GM19328 (cell line): ENCODE data around the gene ERG.

ENCODE experiments used
- ATAC-seq: cut with Tn5 transposase; IDR thresholded peaks from one replicate; pipeline ENCODE4 v1.9.1; 2021; ENCODE audit warnings: mild to moderate bottlenecking, moderate library complexity; ENCODE audit not compliant: unreplicated experiment

Gene ERG

DNA sequence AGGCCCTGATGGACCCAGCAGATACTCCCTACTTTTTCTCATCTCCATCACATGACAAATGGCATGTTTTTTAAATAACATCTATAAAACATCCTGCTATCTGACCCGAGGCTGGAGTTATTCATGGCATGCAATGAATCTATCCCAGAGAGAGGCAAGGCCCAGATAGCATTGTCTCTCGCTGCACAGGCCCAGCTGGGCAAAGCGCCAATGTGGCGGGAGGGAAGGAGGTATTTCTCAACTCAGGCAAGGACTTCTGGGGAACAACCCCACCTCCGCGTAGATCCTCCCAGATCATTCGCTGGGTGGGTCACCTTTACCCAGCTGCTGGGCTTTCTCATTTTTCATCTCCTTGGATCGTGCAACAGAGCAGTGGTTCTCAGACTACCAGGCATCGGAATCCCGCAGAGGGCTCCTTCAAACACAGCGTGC, 59.8 kb downstream of the ERG start:
- no peak for ATAC-seq

DNA sequence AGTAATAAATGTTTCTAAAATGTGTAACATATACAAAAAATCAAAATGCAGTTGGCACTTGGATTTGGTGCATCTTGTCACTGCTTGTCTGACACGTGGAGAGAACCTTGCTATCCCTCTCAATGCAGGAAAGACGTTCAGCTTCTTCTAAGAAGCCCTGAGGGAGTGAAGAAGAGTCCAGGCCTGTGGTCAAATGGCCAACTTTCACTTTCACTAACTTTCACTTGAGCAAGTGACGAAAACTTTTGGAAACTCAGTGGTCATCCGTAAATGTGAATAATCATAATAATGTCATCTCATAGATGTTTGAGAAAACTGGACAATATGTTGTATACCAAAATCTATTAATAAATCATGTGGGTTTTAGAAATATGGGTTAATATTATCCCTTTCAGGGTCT, 61.9 kb downstream of the ERG start:
- no peak for ATAC-seq

DNA sequence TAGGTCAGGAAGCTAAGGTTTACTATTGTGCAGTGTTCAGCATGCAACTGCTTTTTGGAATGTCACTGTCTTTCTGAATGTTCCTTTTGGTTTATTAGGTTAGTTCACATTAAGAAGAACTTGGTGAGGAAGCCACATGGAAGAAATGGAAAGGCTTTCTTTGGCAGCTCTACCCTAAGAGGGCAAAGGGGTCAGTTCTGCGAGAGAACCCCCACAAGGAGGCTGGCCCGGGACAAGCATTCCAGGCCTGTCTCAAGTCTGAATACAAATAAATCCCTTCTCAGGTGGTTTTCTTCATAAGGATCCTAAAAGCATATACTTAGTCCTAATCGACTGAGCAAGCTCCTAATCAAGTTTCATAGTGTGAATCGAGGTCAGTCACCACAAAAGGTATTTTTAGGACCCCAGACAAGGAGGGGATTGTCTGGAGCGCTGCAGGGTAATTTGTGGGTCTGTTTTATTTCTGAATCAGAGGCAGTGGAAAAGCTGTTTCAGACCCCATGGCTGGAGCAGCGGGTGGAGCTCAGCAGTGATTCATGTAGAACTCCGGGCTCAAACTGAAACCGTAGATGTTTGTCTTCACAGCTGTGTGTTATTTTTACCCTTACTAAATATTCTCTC, 63.3 kb downstream of the ERG start:
- ATAC-seq, result no peak

DNA sequence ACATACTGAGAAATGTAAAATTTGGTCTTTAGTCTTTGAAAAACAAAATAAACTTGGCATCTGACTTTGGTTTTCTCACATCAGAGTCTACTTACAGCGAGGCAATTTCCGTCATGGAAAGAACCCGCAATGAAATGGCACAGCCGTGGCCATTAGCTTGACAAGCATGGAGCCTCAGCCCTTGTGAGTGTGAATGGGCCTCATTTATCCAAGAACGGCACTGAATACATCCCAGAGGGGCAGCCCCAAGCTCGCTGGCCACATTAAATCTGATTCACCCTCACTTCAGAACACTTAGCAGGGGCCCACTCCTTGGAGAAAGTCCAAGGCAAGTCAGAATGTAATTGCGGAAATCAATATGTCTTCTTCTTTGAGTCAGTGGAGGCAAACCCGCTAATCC, 64.8 kb downstream of the ERG start:
- no peak for ATAC-seq

DNA sequence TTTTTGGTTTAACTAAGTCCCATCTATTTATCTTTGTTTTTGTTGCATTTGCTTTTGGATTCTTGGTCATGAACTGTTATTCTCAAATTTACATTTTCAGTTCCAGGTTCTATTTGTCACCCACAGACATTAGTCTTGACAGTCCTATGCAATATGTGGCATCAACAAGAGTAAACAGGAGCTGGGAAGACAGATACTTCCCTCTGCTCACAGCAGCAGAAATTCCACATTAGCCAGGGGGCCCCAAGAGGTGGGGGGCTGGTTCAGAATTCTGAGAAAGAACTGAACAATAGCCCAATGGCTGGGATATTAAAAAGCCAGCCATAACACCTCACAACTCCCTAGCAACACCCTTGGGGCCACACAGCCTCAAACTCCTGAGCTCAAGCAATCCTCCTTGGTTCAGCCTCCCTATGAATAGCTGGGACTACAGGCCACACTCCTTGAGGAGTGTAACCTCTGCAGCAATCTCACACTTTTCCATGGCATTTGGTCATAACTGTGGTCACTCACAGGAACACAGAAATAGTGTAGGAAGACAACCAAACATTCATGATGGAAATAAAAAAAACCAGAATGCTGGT, 67.8 kb downstream of the ERG start:
- ATAC-seq, result no peak

DNA sequence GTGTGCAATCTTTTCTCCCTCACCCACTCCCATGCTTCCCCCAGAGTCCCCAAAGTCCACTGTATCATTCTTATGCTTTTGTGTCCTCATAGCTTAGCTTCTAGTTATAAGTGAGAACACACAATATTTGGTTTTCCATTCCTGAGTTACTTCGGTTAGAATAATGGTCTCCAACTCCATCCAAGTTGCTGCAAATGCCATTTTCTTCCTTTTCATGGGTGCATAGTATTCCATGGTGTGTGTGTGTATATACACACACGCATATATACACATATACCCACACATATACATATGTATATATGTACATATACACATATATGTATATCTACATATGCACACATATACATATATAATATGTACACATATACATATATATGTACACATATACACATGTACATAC, 69.3 kb downstream of the ERG start:
- no peak for ATAC-seq

DNA sequence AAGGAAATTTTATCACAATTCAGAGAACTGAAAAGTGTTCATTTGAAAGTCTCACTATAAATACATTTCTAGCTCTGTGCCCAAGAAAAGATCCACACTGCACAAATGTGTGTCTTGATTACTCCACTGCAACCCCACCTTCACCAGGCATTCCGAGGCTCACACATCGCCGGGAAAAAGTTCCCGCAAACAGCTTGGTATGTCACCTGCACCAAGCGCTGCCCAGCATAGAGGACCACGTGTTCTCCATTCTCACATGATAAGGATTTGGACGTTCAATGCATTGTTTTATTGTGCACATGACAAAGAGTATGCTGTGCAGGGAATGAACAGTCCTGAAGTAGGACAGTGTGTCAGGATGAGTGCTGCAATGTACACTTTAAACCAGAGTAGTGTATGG, 70.1 kb downstream of the ERG start:
- ATAC-seq, result no peak

DNA sequence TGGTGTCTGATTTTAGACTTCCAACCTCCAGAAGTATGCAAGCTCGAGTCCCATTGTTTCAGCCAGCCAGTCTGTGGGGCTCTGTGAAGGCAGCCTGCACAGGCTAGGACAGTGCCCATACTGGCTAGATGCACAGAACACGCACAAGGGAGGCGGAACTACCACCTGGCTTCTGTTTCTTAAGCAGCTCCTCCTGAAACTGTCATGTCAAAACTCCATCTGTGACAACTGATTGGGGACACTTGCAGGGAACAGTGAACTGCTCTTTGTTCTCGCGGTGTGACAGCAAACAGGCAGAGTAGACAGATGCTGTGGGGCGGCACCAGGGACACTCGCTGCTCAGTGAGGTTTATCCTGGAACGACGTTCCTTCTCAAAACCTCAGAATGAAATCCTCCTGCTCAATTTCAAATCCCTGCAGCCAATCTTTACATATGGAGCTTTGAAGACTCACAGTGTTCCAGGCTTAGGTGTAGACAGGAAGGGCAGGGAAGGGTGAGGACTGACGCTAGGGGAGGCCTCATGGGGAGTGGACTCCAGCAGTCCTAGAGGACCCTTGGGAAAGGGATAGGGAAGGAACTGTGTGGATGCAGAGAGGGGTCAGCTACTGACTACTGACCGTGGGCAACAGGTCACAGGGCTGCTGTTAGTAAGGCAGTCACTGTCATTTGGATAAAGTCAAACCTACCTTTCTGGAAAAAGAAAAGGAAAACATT, 73.8 kb downstream of the ERG start:
- ATAC-seq, result no peak

DNA sequence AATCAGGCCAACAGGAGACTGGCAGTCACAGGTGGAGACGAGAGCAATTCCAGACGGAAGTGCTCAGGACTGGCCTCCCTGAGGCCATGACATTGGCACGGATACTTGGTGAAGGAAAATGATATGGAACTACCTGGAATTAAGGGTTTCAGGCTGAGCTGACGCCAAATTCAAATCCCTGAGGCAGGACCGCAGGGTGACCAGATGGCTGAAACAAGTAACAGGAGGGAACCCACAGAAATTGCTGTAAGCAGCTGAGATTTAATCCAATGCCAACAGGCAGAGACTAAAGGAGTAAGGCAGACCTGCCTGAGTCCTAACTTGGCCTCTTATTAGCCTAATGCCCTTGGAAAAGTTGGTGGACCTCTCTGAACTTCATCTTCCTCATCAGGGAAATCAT, 76.2 kb downstream of the ERG start:
- no peak for ATAC-seq

DNA sequence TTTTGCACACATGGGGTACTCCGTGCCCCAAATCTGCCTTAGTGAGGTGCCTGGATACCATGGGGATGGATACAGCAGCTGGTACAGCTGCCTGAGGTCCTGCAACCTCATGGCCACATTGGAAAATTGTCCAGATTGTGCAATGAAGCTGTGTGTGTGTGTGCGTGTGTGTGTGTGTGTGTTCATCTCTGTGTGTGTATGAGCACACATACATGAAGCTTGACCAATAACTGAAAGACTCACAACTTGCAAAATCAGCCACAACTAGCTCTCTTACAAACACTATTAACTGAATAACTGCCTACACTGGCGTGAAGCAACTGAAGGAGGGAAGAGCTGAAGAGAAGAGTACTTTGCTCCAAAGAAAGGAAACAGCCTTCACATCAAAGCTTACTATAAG, 78.1 kb downstream of the ERG start:
- no peak for ATAC-seq

DNA sequence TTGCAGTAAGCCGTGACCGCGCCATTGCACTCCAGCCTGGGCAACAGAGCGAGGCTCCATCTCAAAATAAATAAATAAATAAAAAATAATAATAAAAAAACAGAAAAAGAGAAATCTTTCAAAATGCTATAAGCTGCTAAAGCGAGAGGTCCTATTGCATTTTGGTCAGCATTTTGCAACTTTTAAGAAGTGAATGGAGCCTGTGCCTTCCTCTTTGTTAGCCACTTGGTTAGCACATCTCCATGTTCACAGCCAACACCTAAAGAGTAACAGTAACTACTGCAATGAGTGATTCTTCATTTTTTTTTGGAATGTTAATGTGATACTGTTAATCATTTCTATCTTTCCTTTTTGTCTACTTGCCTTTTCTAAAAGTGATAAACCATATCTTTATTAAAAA, 80.6 kb downstream of the ERG start:
- ATAC-seq, result no peak

DNA sequence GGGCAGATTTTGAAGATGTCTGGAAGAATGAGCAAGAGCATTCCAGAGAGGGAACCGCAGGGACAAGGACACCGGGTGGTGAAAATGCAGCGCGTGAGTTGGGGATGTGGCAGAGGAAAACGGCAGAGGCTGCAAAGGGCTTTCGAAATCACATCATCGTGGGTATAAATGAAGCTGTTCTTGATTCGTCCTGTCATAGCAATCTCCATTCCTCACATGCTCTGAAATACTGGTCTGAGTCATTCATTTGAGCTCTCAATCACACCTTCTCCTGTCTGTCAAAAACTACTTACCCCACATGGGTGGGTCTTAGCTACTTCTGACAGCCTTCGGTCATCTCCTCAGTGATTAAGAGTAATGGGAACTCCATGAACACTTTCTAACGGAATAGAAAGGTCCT, 81.5 kb downstream of the ERG start:
- no peak for ATAC-seq

DNA sequence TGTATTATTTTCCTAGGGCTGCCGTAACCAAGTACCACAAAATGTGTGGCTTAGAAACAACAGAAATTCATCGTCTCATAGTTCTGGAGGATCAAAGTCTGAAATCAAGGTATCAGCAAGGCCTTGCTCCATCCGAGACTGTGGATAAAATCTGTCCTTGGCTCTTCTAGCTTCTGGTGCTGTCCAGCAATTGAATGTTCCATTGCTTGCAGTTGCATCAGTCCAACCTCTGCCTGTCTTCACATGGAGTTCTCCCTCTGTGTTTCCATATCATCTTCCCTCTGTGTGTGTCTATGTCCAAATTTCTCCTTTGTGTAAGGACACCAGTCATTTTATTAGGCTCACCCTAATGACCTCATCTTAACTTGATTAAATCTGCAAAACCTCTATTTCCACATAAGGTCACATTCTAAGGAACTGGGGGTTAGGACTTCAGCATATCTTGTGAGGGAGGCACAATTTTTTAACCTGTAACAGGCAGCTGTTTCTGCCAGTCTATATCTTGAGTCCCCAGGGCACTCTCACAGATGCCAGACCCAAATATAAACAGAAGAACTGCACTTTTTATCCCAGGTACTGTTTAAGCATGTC, 84.2 kb downstream of the ERG start:
- ATAC-seq, result no peak

DNA sequence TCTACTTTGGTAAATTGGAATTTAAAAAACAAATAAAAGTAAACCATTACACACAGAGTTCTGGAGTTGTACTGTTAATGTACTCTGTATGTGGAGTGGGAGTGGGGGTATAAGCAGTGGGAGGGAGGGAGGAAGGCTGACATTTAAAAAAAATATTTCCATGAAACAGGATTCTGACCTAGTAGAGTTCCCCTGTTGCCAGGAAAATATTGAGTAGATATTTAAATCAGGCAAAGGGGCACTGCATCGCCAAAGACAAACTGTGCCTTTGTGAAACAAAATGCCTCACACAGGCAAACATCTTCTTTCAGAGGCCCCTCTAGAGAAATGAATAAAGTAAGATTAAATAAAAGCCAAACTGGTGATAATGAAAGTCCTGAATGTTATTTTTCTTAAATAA, 87.8 kb downstream of the ERG start:
- no peak for ATAC-seq

DNA sequence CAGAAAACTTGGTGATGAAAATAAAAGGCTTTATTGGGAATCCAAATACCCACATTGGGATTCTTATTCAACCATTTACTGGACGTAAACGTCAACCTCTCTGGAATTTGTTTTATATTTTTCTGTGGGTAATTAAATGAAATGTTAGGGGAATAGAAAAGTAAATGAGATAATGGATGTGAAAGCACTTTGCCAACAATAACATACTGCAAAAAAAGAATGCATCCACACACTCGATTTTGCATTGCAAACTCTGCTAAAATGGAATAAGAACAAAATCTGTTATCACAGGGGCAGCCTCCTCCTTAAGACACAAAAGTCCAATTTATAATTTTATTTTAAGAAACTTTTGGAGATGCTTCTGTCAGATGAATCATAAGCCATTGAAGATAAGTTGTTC, 88.4 kb downstream of the ERG start:
- no peak for ATAC-seq

DNA sequence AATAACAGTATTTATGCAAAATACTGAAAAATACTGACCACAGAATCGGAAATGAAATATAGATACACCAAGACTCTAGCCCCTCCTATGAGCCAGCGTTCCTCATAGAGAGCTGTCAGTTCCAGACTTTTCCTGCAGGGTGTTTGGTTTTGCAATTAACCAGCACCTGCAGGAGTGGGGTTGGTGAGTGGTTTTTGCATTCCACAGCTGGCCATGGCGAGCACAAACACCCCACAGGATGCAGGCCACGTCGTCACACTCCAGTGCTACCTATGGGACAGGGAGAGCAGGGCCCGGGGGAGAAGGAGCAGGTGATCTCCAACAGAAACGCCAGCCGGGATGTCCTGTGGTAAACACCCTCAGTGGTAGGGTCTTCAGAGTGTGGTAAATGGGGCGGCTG, 94.1 kb downstream of the ERG start:
- no peak for ATAC-seq

DNA sequence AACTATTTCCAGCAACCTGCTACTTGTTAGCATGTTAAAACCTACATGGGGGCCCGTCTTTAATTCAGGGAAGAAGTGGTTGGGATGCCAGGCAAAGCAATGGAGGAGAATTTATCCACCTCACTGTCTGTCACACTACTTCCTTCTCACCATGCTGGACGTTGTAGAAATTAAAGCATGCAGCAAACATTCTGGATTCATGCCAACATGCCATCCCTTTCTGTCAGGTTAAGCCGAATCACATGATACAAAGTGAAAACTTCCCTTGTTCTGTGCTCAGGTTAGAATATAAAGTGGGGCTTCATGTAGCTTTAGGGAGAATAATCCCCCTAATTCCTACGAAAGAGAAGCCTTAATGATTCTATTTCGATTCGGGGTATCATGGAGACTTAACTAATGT, 95.5 kb downstream of the ERG start:
- no peak for ATAC-seq

DNA sequence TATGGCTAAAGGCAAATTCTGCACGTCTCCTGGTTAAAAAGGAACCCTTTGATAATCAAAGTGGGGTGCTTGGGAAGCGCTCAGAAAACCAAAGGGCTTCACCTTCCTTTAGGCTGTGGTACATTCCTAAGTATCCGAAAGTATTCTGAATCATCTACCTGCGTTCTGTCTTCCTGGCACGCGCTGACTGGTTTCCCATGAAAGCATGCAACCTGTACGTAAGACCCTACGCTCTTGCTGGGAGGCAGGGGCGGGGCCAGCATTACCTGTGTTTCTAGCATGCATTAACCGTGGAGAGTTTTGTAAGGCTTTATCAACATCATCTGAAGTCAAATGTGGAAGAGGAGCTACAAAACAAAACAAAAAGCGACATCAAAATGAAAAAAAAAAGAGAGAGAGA, 96.0 kb downstream of the ERG start:
- no peak for ATAC-seq

DNA sequence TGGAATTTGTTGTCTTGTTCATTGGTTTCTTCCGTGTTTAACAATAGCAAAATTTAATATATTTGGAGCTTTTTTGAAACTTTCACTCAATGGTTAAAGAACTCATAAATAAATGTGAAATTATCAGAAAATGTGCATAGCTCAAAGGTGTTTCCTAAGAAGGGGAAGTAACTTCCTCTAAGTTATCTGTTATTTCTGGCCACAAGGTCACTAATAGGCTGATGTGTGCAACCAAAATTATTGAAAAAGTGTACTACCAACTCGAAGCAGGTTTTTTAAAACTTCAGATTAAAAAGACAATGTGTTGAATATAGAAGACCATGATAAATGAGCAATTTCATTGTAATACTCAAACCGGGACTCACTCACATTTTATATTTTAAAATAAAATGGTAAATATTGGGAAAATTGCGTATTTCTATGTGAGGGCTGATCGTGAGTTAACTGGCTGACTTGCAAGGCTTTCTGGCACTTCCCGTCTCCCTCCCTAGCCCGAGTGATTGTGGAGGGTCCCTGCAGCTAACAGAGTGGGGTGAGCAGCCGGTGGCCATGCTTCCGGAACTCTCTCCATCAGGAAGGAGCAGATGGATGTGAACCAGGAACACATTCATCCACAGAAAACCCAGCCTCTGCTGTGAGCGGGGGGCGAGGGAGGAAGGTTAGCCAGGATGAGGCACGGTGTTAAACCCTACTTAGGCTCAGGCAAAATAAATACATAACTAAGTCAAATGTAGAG, 96.9 kb downstream of the ERG start:
- no peak for ATAC-seq

DNA sequence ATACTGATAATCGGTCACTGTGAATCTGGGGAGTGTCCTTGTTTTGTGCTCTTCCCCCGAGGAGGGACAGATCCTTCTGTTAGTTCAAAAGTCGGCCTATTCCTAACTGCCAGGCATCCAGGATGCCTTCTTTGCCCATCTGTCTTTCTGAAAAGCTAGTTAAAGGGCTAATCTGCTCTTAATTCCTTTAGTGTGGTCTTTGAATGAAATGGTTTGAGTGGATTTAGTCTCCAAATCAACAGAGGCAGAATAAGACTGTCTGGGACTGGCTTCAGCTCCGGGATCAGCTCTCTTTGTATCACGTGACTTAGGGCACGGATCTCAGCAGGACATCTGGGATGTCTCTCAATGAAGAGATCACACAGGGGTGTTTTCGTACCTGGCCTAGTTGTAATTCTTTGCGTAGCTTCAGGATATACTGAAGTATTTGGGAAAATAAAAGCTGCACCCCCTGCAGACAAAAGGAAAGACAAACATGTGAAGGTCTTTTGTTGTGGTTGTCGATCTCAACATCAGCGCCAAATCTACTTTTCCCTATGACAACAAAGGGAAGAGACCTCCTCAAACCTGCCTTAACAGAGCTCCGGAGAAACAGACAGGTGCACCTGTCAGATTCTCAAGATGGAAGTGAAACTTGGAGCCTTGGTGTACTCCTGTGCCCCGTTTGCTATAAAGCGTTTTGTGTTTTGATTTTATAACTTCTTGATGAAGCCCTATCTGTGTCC, 97.9 kb downstream of the ERG start:
- no peak for ATAC-seq

DNA sequence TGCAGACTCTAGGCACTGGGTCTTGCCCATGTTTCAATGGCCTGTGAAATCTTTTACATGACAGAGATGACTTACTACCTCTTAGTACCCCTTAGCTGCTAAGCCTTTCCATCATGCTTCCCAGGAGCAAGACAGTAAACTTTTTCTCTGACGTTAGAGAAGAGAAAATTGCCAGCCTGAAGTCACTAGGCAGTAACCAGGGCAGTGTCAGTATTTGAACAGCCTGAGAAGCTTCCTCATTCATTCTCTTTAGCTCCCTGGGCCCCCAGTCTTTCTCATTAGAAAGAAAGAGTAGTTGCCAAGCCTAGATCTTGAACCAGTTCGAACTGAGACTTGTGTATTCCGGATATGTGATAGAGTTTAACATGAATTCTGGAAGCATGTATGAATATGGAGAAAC, 99.2 kb downstream of the ERG start:
- ATAC-seq, result no peak
